GM12873 (cell line): ENCODE results near the gene HSPA2.

ENCODE experiments used
- CTCF ChIP-seq: IDR thresholded peaks from 2 replicates; pipeline ENCODE4 v1.5.1; 2012; ENCODE audit warnings: low read depth, mild to moderate bottlenecking, moderate library complexity, low read length, control low read depth; ENCODE audit not compliant: insufficient read depth; ENCODE audit errors: missing control alignments

The HSPA2 gene

GRCh38 chr14:64502456-64502855 is 38.1 kb upstream of the HSPA2 start:
- no peak for TF ChIP-seq CTCF

GRCh38 chr14:64502887-64503433 is 37.6 kb upstream of the HSPA2 start:
- no peak for TF ChIP-seq CTCF

GRCh38 chr14:64503434-64504309 is 36.9 kb upstream of the HSPA2 start, which contains the start of gene ZBTB25:
TSS of gene ZBTB25 (minus strand) at chr14:64503838. CDS start at chr14:64490533, 13,305 bp downstream.
- TF ChIP-seq CTCF: no peak

- TF ChIP-seq CTCF: no peak
These were observed 36.1 kb upstream of the HSPA2 start, which contains the start of gene ZBTB1 for GRCh38 chr14:64504310-64504896. TSS of gene ZBTB1 (plus strand) at chr14:64504770. CDS start at chr14:64521505, 16,735 bp downstream.

- no peak for TF ChIP-seq CTCF
These were observed 35.4 kb upstream of the HSPA2 start for GRCh38 chr14:64504897-64505794.

GRCh38 chr14:64506721-64507120 is 33.8 kb upstream of the HSPA2 start:
- TF ChIP-seq CTCF: no peak
